ENCODE data around the gene ZNF236.
A peak's percentile ranks its signal among the peaks of the same experiment; 100 is the strongest.

Gene ZNF236

GRCh38 chr18:76979111-76979751 lies 156.9 kb downstream of the ZNF236 start:
- Histone ChIP-seq H3K9me2 (ENCODE audit: low read depth, low read length) (no peaks in the 10 kb centered on the region), H4K20me1 (ENCODE audit: insufficient read depth, low read length) (no peaks in the 10 kb centered on the region), H3K36me3 (ENCODE audit: insufficient read depth, low read length) (peaks cover 25% of the 10 kb centered on the region), H3K4me2 (ENCODE audit: low read length) (peak overlapping the region; percentile 84), H3K27ac (ENCODE audit: low read depth, low read length, poor library complexity, severe bottlenecking) (peak overlapping the region; percentile 100), H3K9me3 (ENCODE audit: low read length) (no peaks in the 10 kb centered on the region), H3K9ac (ENCODE audit: low read length) (peak overlapping the region; percentile 82), H3K27me3 (ENCODE audit: insufficient read depth, low read length) (no peaks in the 10 kb centered on the region), H3K79me2 (ENCODE audit: insufficient read depth, low read length) (no peaks in the 10 kb centered on the region), H3F3A (ENCODE audit: insufficient read depth, low read length) (no peaks in the 10 kb centered on the region), H3K4me3 (ENCODE audit: low read depth, low read length, poor library complexity, severe bottlenecking) (peak overlapping the region; percentile 71), H3K4me1 (ENCODE audit: insufficient read depth, low read length, severe bottlenecking) (peaks cover 94% of the 10 kb centered on the region), H2AFZ (ENCODE audit: low read length) (no peak overlapping the region)
- TF ChIP-seq EZH2 (IDR thresholded peaks at IDR 0.05; ENCODE audit: borderline replicate concordance, low read length) = no peak
- no peak for TF ChIP-seq CTCF (IDR thresholded peaks at IDR 0.05; ENCODE audit: low read length)

- peak overlapping the region; percentile 84 for H3K4me2 ChIP-seq (ENCODE audit: low read length)
- H3F3A ChIP-seq (ENCODE audit: insufficient read depth, low read length) = no peaks in the 10 kb centered on the region
- no peaks in the 10 kb centered on the region for H4K20me1 ChIP-seq (ENCODE audit: insufficient read depth, low read length)
- H3K9ac ChIP-seq (ENCODE audit: low read length) = peak overlapping the region; percentile 82
- no peaks in the 10 kb centered on the region for H3K9me2 ChIP-seq (ENCODE audit: low read depth, low read length)
- H3K9me3 ChIP-seq (ENCODE audit: low read length) = no peaks in the 10 kb centered on the region
- H3K27ac ChIP-seq (ENCODE audit: low read depth, low read length, poor library complexity, severe bottlenecking) = peak overlapping the region; percentile 100
- H3K4me1 ChIP-seq (ENCODE audit: insufficient read depth, low read length, severe bottlenecking) = peaks cover 87% of the 10 kb centered on the region
- H3K4me3 ChIP-seq (ENCODE audit: low read depth, low read length, poor library complexity, severe bottlenecking) = peak overlapping the region; percentile 71
- no peaks in the 10 kb centered on the region for H3K27me3 ChIP-seq (ENCODE audit: insufficient read depth, low read length)
- H2AFZ ChIP-seq (ENCODE audit: low read length) = no peak overlapping the region
- H3K79me2 ChIP-seq (ENCODE audit: insufficient read depth, low read length) = no peaks in the 10 kb centered on the region
- H3K36me3 ChIP-seq (ENCODE audit: insufficient read depth, low read length) = peaks cover 32% of the 10 kb centered on the region
- TF ChIP-seq CTCF (IDR thresholded peaks at IDR 0.05; ENCODE audit: low read length) (no peak), EZH2 (IDR thresholded peaks at IDR 0.05; ENCODE audit: borderline replicate concordance, low read length) (no peak)
Measured at GRCh38 chr18:76979906-76980305, 157.5 kb downstream of the ZNF236 start.

- Histone ChIP-seq H3K79me2 (ENCODE audit: insufficient read depth, low read length) (no peaks in the 10 kb centered on the region), H3K4me2 (ENCODE audit: low read length) (peak overlapping the region; percentile 84), H3K9me2 (ENCODE audit: low read depth, low read length) (no peaks in the 10 kb centered on the region), H2AFZ (ENCODE audit: low read length) (no peak overlapping the region), H3K27me3 (ENCODE audit: insufficient read depth, low read length) (no peaks in the 10 kb centered on the region), H4K20me1 (ENCODE audit: insufficient read depth, low read length) (no peaks in the 10 kb centered on the region), H3F3A (ENCODE audit: insufficient read depth, low read length) (no peaks in the 10 kb centered on the region), H3K4me1 (ENCODE audit: insufficient read depth, low read length, severe bottlenecking) (peaks cover 80% of the 10 kb centered on the region), H3K27ac (ENCODE audit: low read depth, low read length, poor library complexity, severe bottlenecking) (peak overlapping the region; percentile 100), H3K4me3 (ENCODE audit: low read depth, low read length, poor library complexity, severe bottlenecking) (peak overlapping the region; percentile 71), H3K9me3 (ENCODE audit: low read length) (no peaks in the 10 kb centered on the region), H3K9ac (ENCODE audit: low read length) (peak overlapping the region; percentile 82), H3K36me3 (ENCODE audit: insufficient read depth, low read length) (peaks cover 41% of the 10 kb centered on the region)
- TF ChIP-seq CTCF (IDR thresholded peaks at IDR 0.05; ENCODE audit: low read length) = no peak
- no peak for TF ChIP-seq EZH2 (IDR thresholded peaks at IDR 0.05; ENCODE audit: borderline replicate concordance, low read length)
Measured at GRCh38 chr18:76980663-76981395, 158.5 kb downstream of the ZNF236 start.
